Karpas-422 (cell line): ENCODE measurements around the gene CYBA. TPM values are rescaled to one million over a fixed set of nuclear protein-coding genes. Genes with fewer than 3 reads are reported as not detected.
"Not testable (repeated sequence)": the region's sequence is repeated elsewhere in the genome, so short reads cannot be mapped to it uniquely, and the experiment has no call there.

Experiments
- DNase-seq: peaks from one replicate; pipeline ENCODE4 v3.0.0-alpha.2; 2015
- H2AFZ ChIP-seq: fragments of 200-600 bp; sonication (generic); 2 replicates; pipeline ENCODE4 v1.6.1; 2014; ENCODE audit warnings: antibody characterized with exemption, low read length, mixed read lengths
- H3K27ac ChIP-seq: fragments of 200-600 bp; sonication (generic); 2 replicates; pipeline ENCODE4 v1.5.1; 2014; ENCODE audit warnings: mild to moderate bottlenecking, low read length, moderate library complexity
- H3K27me3 ChIP-seq: fragments of 200-600 bp; sonication (generic); 2 replicates; pipeline ENCODE4 v1.6.1; 2014; ENCODE audit warnings: low read length, mixed read lengths
- H3K36me3 ChIP-seq: fragments of 200-600 bp; sonication (generic); 2 replicates; pipeline ENCODE4 v1.6.1; 2014; ENCODE audit warnings: low read length, mixed read lengths; ENCODE audit not compliant: insufficient read depth
- H3K4me1 ChIP-seq: fragments of 200-600 bp; sonication (generic); 2 replicates; pipeline ENCODE4 v1.6.1; 2014; ENCODE audit warnings: mild to moderate bottlenecking, low read length, mixed read lengths
- H3K4me2 ChIP-seq: fragments of 200-600 bp; sonication (generic); 2 replicates; pipeline ENCODE4 v1.6.1; 2014; ENCODE audit warnings: low read length, low read depth, mild to moderate bottlenecking; ENCODE audit not compliant: poor library complexity, severe bottlenecking
- H3K4me3 ChIP-seq: fragments of 200-600 bp; sonication (generic); 2 replicates; pipeline ENCODE4 v1.5.1; 2014; ENCODE audit warnings: mild to moderate bottlenecking, antibody characterized with exemption, low read length, mixed read lengths
- H3K79me2 ChIP-seq: fragments of 200-600 bp; sonication (generic); 2 replicates; pipeline ENCODE4 v1.6.1; 2014; ENCODE audit warnings: mild to moderate bottlenecking, low read length, mixed read lengths
- H3K9ac ChIP-seq: fragments of 200-600 bp; sonication (generic); 2 replicates; pipeline ENCODE4 v1.6.0; 2014; ENCODE audit warnings: low read length
- H3K9me2 ChIP-seq: fragments of 200-600 bp; sonication (generic), shearing (Covaris generic); replicated peaks from 2 replicates; pipeline ENCODE4 v1.6.0; 2014; ENCODE audit warnings: mild to moderate bottlenecking, low read length, moderate library complexity; ENCODE audit not compliant: insufficient read depth
- H3K9me3 ChIP-seq: fragments of 300-700, 200-600 bp; sonication (generic); 2 replicates; pipeline ENCODE4 v1.6.1; 2014; ENCODE audit warnings: low read length, mixed read lengths
- H4K20me1 ChIP-seq: fragments of 200-600 bp; sonication (generic); 2 replicates; pipeline ENCODE4 v1.6.1; 2014; ENCODE audit warnings: mild to moderate bottlenecking, antibody characterized with exemption, low read length, low read depth; ENCODE audit not compliant: insufficient read depth
- total RNA-seq: library from RNA; depleted of rRNA; stranded (reverse); fragments of >200 nt; shearing (Covaris generic); gene quantifications from 2 replicates; pipeline ENCODE4 v1.2.3, GENCODE V29; 2014; ENCODE audit warnings: low replicate concordance

Gene CYBA
- total RNA-seq, 1 experiment from 2014 or later, result 395 TPM

- H3K36me3 ChIP-seq, result no peaks in the 10 kb centered on the region; the same call in 1 of the 2 replicates
- no peak overlapping the region for H3K9ac ChIP-seq
- H3K4me3 ChIP-seq, result no peak overlapping the region
- H3K27ac ChIP-seq, result no peak overlapping the region
- DNase-seq, result no peak
- no peak overlapping the region for H2AFZ ChIP-seq
- no peak overlapping the region for H3K4me2 ChIP-seq
- no peaks in the 10 kb centered on the region for H3K9me3 ChIP-seq
- H4K20me1 ChIP-seq, result no peaks in the 10 kb centered on the region
- no peaks in the 10 kb centered on the region for H3K9me2 ChIP-seq
- H3K27me3 ChIP-seq, result no peaks in the 10 kb centered on the region
- H3K4me1 ChIP-seq, result no peaks in the 10 kb centered on the region
- H3K79me2 ChIP-seq, result peaks cover 21% of the 10 kb centered on the region
Measured at GRCh38 chr16:88616320-88616719, 34.5 kb downstream of the CYBA start.

GRCh38 chr16:88614818-88615580, 35.9 kb downstream of the CYBA start:
- H3K4me3 ChIP-seq, result no peak overlapping the region
- H3K4me1 ChIP-seq, result no peaks in the 10 kb centered on the region
- H2AFZ ChIP-seq, result no peak overlapping the region
- peaks cover 17% of the 10 kb centered on the region for H3K79me2 ChIP-seq
- H3K9ac ChIP-seq, result no peak overlapping the region
- no peaks in the 10 kb centered on the region for H3K9me3 ChIP-seq
- no peaks in the 10 kb centered on the region for H3K27me3 ChIP-seq
- H3K27ac ChIP-seq, result no peak overlapping the region
- no peaks in the 10 kb centered on the region for H3K9me2 ChIP-seq
- DNase-seq, result no peak
- no peak overlapping the region for H3K4me2 ChIP-seq
- H3K36me3 ChIP-seq, result peaks cover 3% of the 10 kb centered on the region; the same call in 1 of the 2 replicates
- no peaks in the 10 kb centered on the region for H4K20me1 ChIP-seq

GRCh38 chr16:88613911-88614817, 36.7 kb downstream of the CYBA start:
- Histone ChIP-seq H3K4me2 (no peak overlapping the region), H3K9ac (no peak overlapping the region), H3K36me3 (peaks cover 3% of the 10 kb centered on the region; the same call in 1 of the 2 replicates), H3K79me2 (peaks cover 16% of the 10 kb centered on the region), H3K27ac (no peak overlapping the region), H3K9me2 (no peaks in the 10 kb centered on the region), H2AFZ (no peak overlapping the region), H3K4me1 (no peaks in the 10 kb centered on the region), H3K27me3 (no peaks in the 10 kb centered on the region), H3K4me3 (no peak overlapping the region), H4K20me1 (no peaks in the 10 kb centered on the region), H3K9me3 (no peaks in the 10 kb centered on the region)
- no peak for DNase-seq

GRCh38 chr16:88613293-88613692, 37.6 kb downstream of the CYBA start:
- Histone ChIP-seq H3K9ac (no peak overlapping the region), H3K4me3 (no peak overlapping the region), H3K4me2 (no peak overlapping the region), H3K4me1 (no peaks in the 10 kb centered on the region), H3K27ac (no peak overlapping the region), H3K36me3 (peaks cover 3% of the 10 kb centered on the region; the same call in 1 of the 2 replicates), H4K20me1 (no peaks in the 10 kb centered on the region), H3K9me3 (no peaks in the 10 kb centered on the region), H3K79me2 (peaks cover 16% of the 10 kb centered on the region), H3K27me3 (no peaks in the 10 kb centered on the region), H2AFZ (no peak overlapping the region), H3K9me2 (no peaks in the 10 kb centered on the region)
- no peak for DNase-seq

DNA sequence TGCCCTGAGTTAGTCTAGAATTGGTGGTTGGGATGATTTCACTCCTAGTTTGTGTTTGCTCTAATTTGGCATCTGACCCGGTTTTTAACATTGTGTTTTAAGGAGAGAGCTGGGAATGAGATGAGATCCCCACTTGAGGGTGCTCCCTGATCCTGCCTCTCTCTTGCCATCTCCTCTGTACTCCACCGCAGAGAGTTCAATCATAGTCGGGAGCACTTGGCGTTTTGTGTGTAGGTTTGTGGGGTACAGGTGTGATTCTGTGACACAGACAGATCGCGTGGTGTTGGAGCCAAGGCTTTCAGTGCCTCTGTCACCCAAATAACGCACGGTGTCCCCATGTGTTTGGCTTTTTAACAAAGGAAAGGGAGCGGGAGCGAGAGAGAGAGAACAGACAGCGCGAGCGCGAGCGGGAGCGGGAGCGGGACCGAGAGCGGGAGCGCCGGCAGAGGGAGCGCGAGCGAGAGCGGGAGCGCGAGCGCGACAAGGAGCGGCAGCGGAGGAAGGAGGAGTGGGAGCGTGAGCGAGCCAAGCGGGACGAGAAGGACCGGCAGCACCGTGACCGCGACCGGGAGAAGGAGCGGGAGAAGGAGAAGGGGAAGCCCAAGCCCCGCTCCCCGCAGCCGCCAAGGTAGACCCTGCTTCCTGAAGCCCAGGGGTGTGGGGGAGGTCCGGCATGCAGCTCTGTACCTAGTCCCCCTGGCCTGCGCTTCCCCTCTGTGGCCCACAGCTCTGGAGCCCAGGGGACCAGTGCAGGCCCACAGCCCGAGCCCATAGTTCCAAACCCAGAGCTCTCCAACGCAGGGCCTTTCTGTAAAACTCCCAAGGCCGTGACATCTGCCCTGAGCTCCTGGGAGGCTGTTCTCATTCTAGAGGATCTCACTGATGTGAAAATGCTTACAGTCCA, 39.7 kb downstream of the CYBA start:
- peaks cover 13% of the 10 kb centered on the region for H3K79me2 ChIP-seq
- no peak overlapping the region for H3K9ac ChIP-seq
- no peak overlapping the region for H3K4me2 ChIP-seq
- no peaks in the 10 kb centered on the region for H3K4me1 ChIP-seq
- no peak overlapping the region for H3K4me3 ChIP-seq
- no peaks in the 10 kb centered on the region for H3K27me3 ChIP-seq
- no peaks in the 10 kb centered on the region for H3K9me3 ChIP-seq
- no peaks in the 10 kb centered on the region for H4K20me1 ChIP-seq
- H3K27ac ChIP-seq, result no peak overlapping the region
- H3K9me2 ChIP-seq, result no peaks in the 10 kb centered on the region
- no peak overlapping the region for H2AFZ ChIP-seq
- peaks cover 3% of the 10 kb centered on the region; the same call in 1 of the 2 replicates for H3K36me3 ChIP-seq
- DNase-seq, result no peak

DNA sequence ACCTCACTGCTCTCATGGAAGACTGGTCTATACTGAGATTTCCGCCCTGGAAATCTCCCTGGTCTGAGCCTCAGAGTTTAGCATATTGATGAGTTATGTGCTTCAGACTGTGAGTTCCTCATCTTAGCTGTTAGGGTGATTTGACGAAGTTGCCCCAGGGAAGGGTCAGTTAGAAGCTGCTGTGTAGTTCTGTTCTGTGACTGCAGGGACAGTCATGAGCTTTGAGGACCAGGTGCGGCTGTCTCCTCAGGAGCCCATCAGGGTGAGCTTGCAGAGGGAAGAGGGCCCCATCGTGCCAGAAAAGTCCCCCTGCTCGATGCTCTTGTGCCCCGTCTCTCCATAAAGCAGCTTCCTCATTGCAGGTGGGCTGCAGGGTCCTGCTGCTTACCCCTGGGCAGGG, 40.8 kb downstream of the CYBA start:
- Histone ChIP-seq H3K4me3 (no peak overlapping the region), H3K4me2 (no peak overlapping the region), H4K20me1 (no peaks in the 10 kb centered on the region), H3K79me2 (peaks cover 13% of the 10 kb centered on the region), H3K4me1 (no peaks in the 10 kb centered on the region), H3K9me2 (no peaks in the 10 kb centered on the region), H3K27me3 (no peaks in the 10 kb centered on the region), H3K9ac (no peak overlapping the region), H3K9me3 (no peaks in the 10 kb centered on the region), H3K27ac (no peak overlapping the region), H2AFZ (no peak overlapping the region), H3K36me3 (peaks cover 6% of the 10 kb centered on the region; the same call in 1 of the 2 replicates)
- DNase-seq, result peak; percentile 51

DNA sequence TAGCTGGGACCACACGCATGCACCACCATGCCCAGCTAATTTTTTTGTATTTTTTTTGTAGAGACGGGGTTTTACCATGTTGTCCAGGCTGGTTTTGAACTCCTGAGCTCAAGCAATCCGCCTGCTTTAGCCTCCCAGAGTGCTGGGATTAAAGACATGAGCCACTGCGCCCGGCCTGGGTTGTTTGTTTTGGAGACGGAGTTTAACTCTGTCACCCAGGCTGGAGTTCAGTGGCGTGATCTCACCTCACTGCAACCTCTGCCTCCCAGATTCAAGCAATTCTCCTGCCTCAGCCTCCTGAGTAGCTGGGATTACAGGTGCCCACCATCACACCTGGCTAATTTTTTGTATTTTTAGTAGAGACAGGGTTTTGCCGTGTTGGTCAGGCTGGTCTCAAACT, 41.4 kb downstream of the CYBA start:
- not testable (repeated sequence) for H2AFZ ChIP-seq, H3K9me2 ChIP-seq, H3K27me3 ChIP-seq, H3K4me3 ChIP-seq, H3K9me3 ChIP-seq, H3K9ac ChIP-seq, H3K4me2 ChIP-seq, H3K27ac ChIP-seq, H4K20me1 ChIP-seq, H3K36me3 ChIP-seq, H3K4me1 ChIP-seq, DNase-seq
- H3K79me2 ChIP-seq, result peaks cover 11% of the 10 kb centered on the region
